Hepatocyte (in vitro differentiated cells): ENCODE measurements around the gene ANKRD44. TPM values are rescaled to one million over a fixed set of nuclear protein-coding genes. Genes with fewer than 3 reads are reported as not detected.

Experiments
- DNase-seq: peaks from one replicate; pipeline ENCODE4 v3.0.0-alpha.2; 2016; ENCODE audit warnings: low spot score
- H2AFZ ChIP-seq: fragments of 200-600 bp; sonication (generic); 2 replicates; pipeline ENCODE4 v1.6.0; 2016; ENCODE audit warnings: antibody characterized with exemption, mild to moderate bottlenecking
- H3K27ac ChIP-seq: fragments of 200-600 bp; sonication (generic); 2 replicates; pipeline ENCODE4 v1.5.1; 2016; ENCODE audit warnings: mild to moderate bottlenecking
- H3K27me3 ChIP-seq: fragments of 200-600 bp; sonication (generic); 2 replicates; pipeline ENCODE4 v1.6.1; 2016
- H3K36me3 ChIP-seq: fragments of 200-600 bp; sonication (generic); replicated peaks from 2 replicates; pipeline ENCODE4 v1.5.1; 2016; ENCODE audit warnings: low read depth; ENCODE audit not compliant: insufficient read depth
- H3K4me1 ChIP-seq: fragments of 200-600 bp; sonication (generic); 2 replicates; pipeline ENCODE4 v1.5.1; 2016; ENCODE audit warnings: mild to moderate bottlenecking, moderate library complexity; ENCODE audit not compliant: insufficient read depth
- H3K4me2 ChIP-seq: fragments of 200-600 bp; sonication (generic); 2 replicates; pipeline ENCODE4 v1.6.0; 2016
- H3K4me3 ChIP-seq: fragments of 200-600 bp; sonication (generic); 2 replicates; pipeline ENCODE4 v1.5.1; 2016; ENCODE audit warnings: mild to moderate bottlenecking
- H3K79me2 ChIP-seq: fragments of 200-600 bp; sonication (generic); 2 replicates; pipeline ENCODE4 v1.6.0; 2017; ENCODE audit warnings: mild to moderate bottlenecking
- H3K9me2 ChIP-seq: fragments of 200-600 bp; sonication (generic); replicated peaks from 2 replicates; pipeline ENCODE4 v1.6.0; 2017; ENCODE audit warnings: mild to moderate bottlenecking; ENCODE audit not compliant: insufficient read depth
- H3K9me3 ChIP-seq: fragments of 200-600 bp; sonication (generic); 2 replicates; pipeline ENCODE4 v1.5.1; 2016; ENCODE audit warnings: low read depth, mild to moderate bottlenecking
- H4K20me1 ChIP-seq: fragments of 200-600 bp; sonication (generic); 2 replicates; pipeline ENCODE4 v1.6.0; 2016; ENCODE audit warnings: mild to moderate bottlenecking; ENCODE audit not compliant: insufficient read depth, poor library complexity, severe bottlenecking
- CTCF ChIP-seq: fragments of 200-600 bp; sonication (generic); IDR thresholded peaks from 2 replicates; pipeline ENCODE4 v1.5.1; 2016; ENCODE audit warnings: antibody characterized with exemption, mild to moderate bottlenecking; ENCODE audit not compliant: poor library complexity
- EZH2 ChIP-seq: fragments of 200-600 bp; sonication (generic); IDR thresholded peaks from 2 replicates; pipeline ENCODE4 v1.6.1; 2016; ENCODE audit warnings: antibody characterized with exemption, mild to moderate bottlenecking, borderline replicate concordance
- EZH2phosphoT487 ChIP-seq: fragments of 200-600 bp; sonication (generic); IDR thresholded peaks from one replicate; pipeline ENCODE4 v1.6.1; 2018; ENCODE audit warnings: antibody characterized with exemption, mild to moderate bottlenecking, low read depth, moderate library complexity; ENCODE audit not compliant: unreplicated experiment, severe bottlenecking
- WGBS: methylation state at CpG from one replicate; pipeline ENCODE4 v1.1.6; 2016; ENCODE audit warnings: low lambda C conversion rate; ENCODE audit errors: missing lambda C conversion rate; 5-methylcytosine and 5-hydroxymethylcytosine counted together
- polyA plus RNA-seq: library from polyadenylated mRNA; unstranded; fragments of >200 nt; fragmentation: Nextera tagmentation; extraction: Ambion mirVana; gene quantifications from 2 replicates; pipeline ENCODE4 v1.2.1, GENCODE V29; 2016
- total RNA-seq: library from RNA; depleted of rRNA; stranded (reverse); fragments of >200 nt; gene quantifications from 2 replicates; pipeline ENCODE4 v1.2.3, GENCODE V29; 2014

ANKRD44 gene
- total and polyA plus RNA-seq, 2 experiments from 2014 or later, result 5.9 to 9.1 TPM

DNA sequence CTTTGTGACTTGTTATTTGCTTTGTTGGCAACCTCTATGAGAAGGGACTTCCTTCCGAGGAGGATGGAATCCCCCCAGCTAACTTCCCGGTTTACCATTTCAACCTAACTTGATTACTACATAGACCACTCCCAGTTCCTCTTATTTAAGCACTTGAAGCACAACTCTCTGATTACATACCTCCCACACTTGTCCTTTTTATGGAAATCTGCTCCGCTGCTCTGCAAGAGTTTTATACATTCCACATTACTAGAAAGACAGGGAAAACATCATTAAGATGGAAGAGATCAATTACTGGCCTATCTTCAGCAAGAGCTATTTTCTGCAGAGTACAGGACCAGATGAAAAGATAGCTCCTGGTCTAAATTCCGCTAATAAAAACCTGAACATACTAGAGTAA lies 224.1 kb downstream of the ANKRD44 start:
- no peaks in the 10 kb centered on the region for H3K9me2 ChIP-seq
- H2AFZ ChIP-seq, result no peak overlapping the region
- H4K20me1 ChIP-seq, result no peaks in the 10 kb centered on the region
- H3K36me3 ChIP-seq, result no peaks in the 10 kb centered on the region
- 86% methylated on average over 4 of the region's 4 CpGs for WGBS
- DNase-seq, result no peak
- TF ChIP-seq EZH2phosphoT487 (no peak), CTCF (no peak), EZH2 (no peak)
- H3K27ac ChIP-seq, result no peak overlapping the region
- H3K4me2 ChIP-seq, result no peak overlapping the region
- H3K4me1 ChIP-seq, result peaks cover 5% of the 10 kb centered on the region
- H3K4me3 ChIP-seq, result no peak overlapping the region
- H3K79me2 ChIP-seq, result no peaks in the 10 kb centered on the region
- H3K9me3 ChIP-seq, result no peaks in the 10 kb centered on the region
- no peaks in the 10 kb centered on the region for H3K27me3 ChIP-seq

DNA sequence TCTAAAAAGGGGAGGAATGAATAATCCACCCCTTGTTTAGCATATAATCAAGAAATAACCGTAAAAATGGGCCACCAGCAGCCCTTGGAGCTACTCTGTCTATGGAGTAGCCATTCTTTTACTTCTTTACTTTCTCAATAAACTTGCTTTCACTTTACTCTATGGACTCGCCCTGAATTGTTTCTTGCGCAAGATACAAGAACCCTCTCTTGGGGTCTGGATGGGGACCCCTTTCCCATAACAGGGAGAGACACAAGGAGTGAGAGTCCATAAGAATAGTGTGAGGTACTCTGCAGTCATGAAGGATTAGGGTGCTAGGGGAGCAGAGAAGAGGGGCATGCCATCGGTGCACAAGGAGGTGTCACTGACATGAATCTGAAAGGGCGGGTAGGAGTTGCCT lies 224.9 kb downstream of the ANKRD44 start:
- no peak for TF ChIP-seq EZH2
- no peak for TF ChIP-seq EZH2phosphoT487
- no peak for TF ChIP-seq CTCF
- 99% methylated on average over 5 of the region's 5 CpGs for WGBS
- no peak for DNase-seq

DNA sequence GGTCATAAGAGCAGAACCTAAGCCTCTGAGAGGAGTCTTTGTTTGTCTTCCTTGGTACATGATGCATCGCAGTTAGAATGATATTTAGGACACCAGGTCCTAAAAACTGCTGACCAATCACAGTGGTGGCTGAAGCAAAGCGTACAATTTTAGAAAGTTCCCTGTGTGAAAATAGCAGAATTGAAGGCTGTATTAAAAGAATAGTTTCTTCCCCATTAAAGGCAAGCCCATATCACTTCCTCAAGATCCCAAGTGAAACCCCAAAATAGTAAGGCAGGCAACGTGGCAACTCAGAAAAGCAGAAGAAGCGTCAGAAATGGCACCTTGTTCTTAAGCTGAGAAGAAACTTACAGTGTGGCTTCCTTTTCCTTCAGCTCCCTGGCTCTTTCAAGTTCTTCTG lies 229.3 kb downstream of the ANKRD44 start:
- no peaks in the 10 kb centered on the region for H3K27me3 ChIP-seq
- no peaks in the 10 kb centered on the region for H4K20me1 ChIP-seq
- 93% methylated on average over 4 of the region's 4 CpGs for WGBS
- H2AFZ ChIP-seq, result no peak overlapping the region
- no peaks in the 10 kb centered on the region for H3K9me2 ChIP-seq
- no peak for DNase-seq
- H3K9me3 ChIP-seq, result no peaks in the 10 kb centered on the region
- H3K36me3 ChIP-seq, result no peaks in the 10 kb centered on the region
- TF ChIP-seq CTCF, result no peak
- TF ChIP-seq EZH2, result no peak
- TF ChIP-seq EZH2phosphoT487, result no peak
- no peak overlapping the region for H3K4me3 ChIP-seq
- H3K79me2 ChIP-seq, result no peaks in the 10 kb centered on the region
- H3K27ac ChIP-seq, result no peak overlapping the region
- H3K4me2 ChIP-seq, result no peak overlapping the region
- H3K4me1 ChIP-seq, result no peaks in the 10 kb centered on the region

More for the DNA sequence above, 224.9 kb downstream of the ANKRD44 start:
- no peaks in the 10 kb centered on the region for H4K20me1 ChIP-seq
- peaks cover 5% of the 10 kb centered on the region for H3K4me1 ChIP-seq
- no peak overlapping the region for H3K4me3 ChIP-seq
- no peaks in the 10 kb centered on the region for H3K9me2 ChIP-seq
- no peak overlapping the region for H3K27ac ChIP-seq
- H3K27me3 ChIP-seq, result no peaks in the 10 kb centered on the region
- no peaks in the 10 kb centered on the region for H3K79me2 ChIP-seq
- no peaks in the 10 kb centered on the region for H3K36me3 ChIP-seq
- H2AFZ ChIP-seq, result no peak overlapping the region
- no peaks in the 10 kb centered on the region for H3K9me3 ChIP-seq
- no peak overlapping the region for H3K4me2 ChIP-seq
